Endothelial cell (in vitro differentiated cells): Measurements from ENCODE around the gene CMTR1. TPM values are rescaled to one million over a fixed set of nuclear protein-coding genes. Genes with fewer than 3 reads are reported as not detected.

ENCODE experiments used
- DNase-seq: peaks from one replicate; pipeline ENCODE4 v3.0.0; 2021; ENCODE audit warnings: low spot score
- H3K27ac Mint-ChIP-seq: one replicate; pipeline ENCODE4 v1.8.0; 2021; ENCODE audit warnings: mixed read lengths, inconsistent platforms; ENCODE audit not compliant: unreplicated experiment
- H3K27me3 Mint-ChIP-seq: one replicate; pipeline ENCODE4 v1.8.0; 2021; ENCODE audit warnings: mild to moderate bottlenecking, moderate library complexity, mixed read lengths, inconsistent platforms; ENCODE audit not compliant: unreplicated experiment
- H3K36me3 Mint-ChIP-seq: one replicate; pipeline ENCODE4 v1.8.0; 2021; ENCODE audit warnings: mild to moderate bottlenecking, low read depth, mixed read lengths, inconsistent platforms; ENCODE audit not compliant: unreplicated experiment
- H3K4me1 Mint-ChIP-seq: one replicate; pipeline ENCODE4 v1.8.0; 2021; ENCODE audit warnings: mild to moderate bottlenecking, mixed read lengths, inconsistent platforms; ENCODE audit not compliant: unreplicated experiment
- H3K4me3 Mint-ChIP-seq: one replicate; pipeline ENCODE4 v1.8.0; 2021; ENCODE audit warnings: mild to moderate bottlenecking, mixed read lengths, inconsistent platforms; ENCODE audit not compliant: unreplicated experiment
- H3K9me3 Mint-ChIP-seq: one replicate; pipeline ENCODE4 v1.8.0; 2021; ENCODE audit warnings: mixed read lengths, inconsistent platforms; ENCODE audit not compliant: unreplicated experiment
- CTCF ChIP-seq: fragments of 200-600 bp; sonication (generic); IDR thresholded peaks from one replicate; pipeline ENCODE4 v1.5.0; 2021; ENCODE audit warnings: antibody characterized with exemption; ENCODE audit not compliant: unreplicated experiment
- total RNA-seq: library from RNA; stranded (reverse); fragmentation: NEBNext Ultra II Directional; extraction: Animal tissue kit (Norgen Biotek cat#: 25700); gene quantifications from one replicate; pipeline ENCODE4 v1.2.1, GENCODE V29; 2021; ENCODE audit not compliant: unreplicated experiment

CMTR1 gene
- total RNA-seq, 1 donor from 2014 or later, result 50.0 TPM

GRCh38 chr6:37489697-37490336 lies 56.8 kb downstream of the CMTR1 start:
- Mint-ChIP-seq H3K27me3 (peaks cover 2% of the 10 kb centered on the region), H3K27ac (no peak overlapping the region), H3K36me3 (peaks cover 7% of the 10 kb centered on the region), H3K4me1 (peaks cover 4% of the 10 kb centered on the region), H3K9me3 (no peaks in the 10 kb centered on the region), H3K4me3 (no peak overlapping the region)
- DNase-seq, result no peak
- no peak for TF ChIP-seq CTCF

DNA sequence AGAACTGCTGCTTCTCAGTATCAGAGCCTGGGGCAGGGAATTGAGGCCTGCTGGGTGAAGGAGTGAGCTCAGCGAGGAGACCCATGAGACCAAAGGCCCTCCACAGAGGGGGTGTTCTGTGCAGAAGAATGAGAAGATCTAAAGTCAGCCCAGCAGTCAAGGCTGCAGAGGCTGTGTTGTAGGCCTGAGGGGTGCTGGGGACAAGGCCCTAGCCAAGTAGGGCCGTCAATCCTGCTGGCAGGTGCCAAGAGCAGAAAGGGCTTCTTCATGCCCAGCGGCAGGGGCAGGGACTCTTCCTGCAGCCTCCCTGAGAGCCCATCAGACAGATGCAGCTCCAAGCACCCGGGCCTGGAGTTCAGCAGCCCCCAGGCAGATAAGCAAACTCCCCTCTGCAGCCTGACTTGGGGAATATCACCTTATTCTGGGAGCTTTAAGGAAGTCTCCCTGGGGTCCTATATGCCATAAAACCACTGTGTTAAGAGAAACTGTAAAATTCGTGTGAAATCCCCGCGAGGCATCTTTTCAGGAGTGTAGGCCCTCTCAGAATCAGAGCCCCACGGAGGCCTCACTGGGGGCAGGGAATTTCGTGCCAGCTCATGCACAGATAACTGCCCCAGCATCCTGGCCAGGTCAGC lies 57.6 kb downstream of the CMTR1 start:
- no peak for DNase-seq
- peaks cover 2% of the 10 kb centered on the region for H3K27me3 Mint-ChIP-seq
- no peak overlapping the region for H3K4me3 Mint-ChIP-seq
- H3K27ac Mint-ChIP-seq, result no peak overlapping the region
- no peak for TF ChIP-seq CTCF
- peaks cover 4% of the 10 kb centered on the region for H3K4me1 Mint-ChIP-seq
- peaks cover 7% of the 10 kb centered on the region for H3K36me3 Mint-ChIP-seq
- no peaks in the 10 kb centered on the region for H3K9me3 Mint-ChIP-seq

GRCh38 chr6:37491171-37491829 lies 58.3 kb downstream of the CMTR1 start:
- no peak overlapping the region for H3K4me3 Mint-ChIP-seq
- H3K36me3 Mint-ChIP-seq, result peaks cover 7% of the 10 kb centered on the region
- no peak overlapping the region for H3K27ac Mint-ChIP-seq
- H3K4me1 Mint-ChIP-seq, result peaks cover 4% of the 10 kb centered on the region
- DNase-seq, result no peak
- TF ChIP-seq CTCF, result no peak
- peaks cover 2% of the 10 kb centered on the region for H3K27me3 Mint-ChIP-seq
- no peaks in the 10 kb centered on the region for H3K9me3 Mint-ChIP-seq

DNA sequence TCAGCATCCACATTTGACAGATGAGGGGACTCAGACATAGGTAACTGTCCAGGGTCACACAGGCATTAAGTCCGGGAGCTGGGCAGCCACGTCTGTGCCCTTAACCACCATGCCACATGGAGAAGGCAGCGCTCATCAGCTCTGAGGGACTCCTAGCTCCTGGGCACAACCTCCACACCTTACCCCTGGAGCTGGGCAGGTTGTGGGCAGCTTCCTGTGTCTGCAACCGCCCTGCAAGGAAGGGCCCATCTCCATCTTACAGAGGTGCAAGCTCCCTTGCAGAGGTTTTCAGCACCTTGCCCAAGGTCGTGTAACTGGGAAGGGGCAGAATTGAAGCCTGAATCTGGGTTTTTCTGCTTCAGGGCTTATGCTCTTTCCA lies 58.8 kb downstream of the CMTR1 start:
- H3K4me3 Mint-ChIP-seq, result no peak overlapping the region
- no peak overlapping the region for H3K27ac Mint-ChIP-seq
- H3K4me1 Mint-ChIP-seq, result peaks cover 4% of the 10 kb centered on the region
- no peaks in the 10 kb centered on the region for H3K9me3 Mint-ChIP-seq
- DNase-seq, result no peak
- no peak for TF ChIP-seq CTCF
- H3K36me3 Mint-ChIP-seq, result peaks cover 7% of the 10 kb centered on the region
- peaks cover 2% of the 10 kb centered on the region for H3K27me3 Mint-ChIP-seq
